ENCODE results near the gene EPN3. TPM values are rescaled to one million over a fixed set of nuclear protein-coding genes. Genes with fewer than 3 reads are reported as not detected.

Gene EPN3
- total RNA-seq, 1 experiment from 2014 or later, result 17.8 TPM

DNA sequence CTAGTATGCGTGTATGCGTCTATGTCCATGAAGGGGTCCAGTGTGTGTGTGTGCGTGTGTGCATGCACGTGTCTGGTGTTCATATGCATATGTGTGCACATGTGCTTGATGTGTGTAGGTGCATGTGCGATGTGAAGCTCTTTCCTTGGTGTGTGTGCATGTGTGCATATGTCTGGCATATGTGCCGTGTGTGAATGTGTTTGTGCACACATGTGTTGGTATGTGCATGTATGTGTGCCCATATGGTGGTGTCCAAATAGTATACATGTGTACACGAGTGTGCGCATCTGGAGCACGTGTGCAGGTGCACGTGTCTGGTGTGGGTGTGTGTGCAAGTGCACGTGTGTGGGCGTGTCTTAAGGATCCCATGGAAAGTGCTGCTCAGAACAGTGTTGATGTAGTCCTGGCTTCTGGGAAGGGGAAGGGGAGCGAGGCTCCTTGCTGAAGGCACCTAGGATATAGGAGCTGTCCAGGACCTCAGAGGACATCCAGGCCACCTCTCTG is 45.0 kb downstream of the EPN3 start:
- H3K9ac ChIP-seq (ENCODE audit: low read length), result no peak overlapping the region
- H4K20me1 ChIP-seq (ENCODE audit: insufficient read depth), result no peaks in the 10 kb centered on the region
- no peaks in the 10 kb centered on the region for H3K79me2 ChIP-seq (ENCODE audit: insufficient read depth, low read length)
- intact Hi-C loops (cut with micrococcal nuclease), result no loop called here
- no peak overlapping the region for H2AFZ ChIP-seq (ENCODE audit: low read depth, low read length, poor library complexity, severe bottlenecking)
- no peaks in the 10 kb centered on the region for H3K27me3 ChIP-seq (ENCODE audit: insufficient read depth, low read length)
- POLR2A ChIA-PET, result no interaction called here
- H3K9me2 ChIP-seq (ENCODE audit: insufficient read depth), result no peaks in the 10 kb centered on the region
- TF ChIP-seq SP1 (IDR thresholded peaks at IDR 0.05; ENCODE audit: low read depth), result no peak
- no peak for TF ChIP-seq EZH2 (IDR thresholded peaks at IDR 0.05)
- TF ChIP-seq, protein P1, sequence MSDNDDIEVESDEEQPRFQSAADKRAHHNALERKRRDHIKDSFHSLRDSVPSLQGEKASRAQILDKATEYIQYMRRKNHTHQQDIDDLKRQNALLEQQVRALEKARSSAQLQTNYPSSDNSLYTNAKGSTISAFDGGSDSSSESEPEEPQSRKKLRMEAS (IDR thresholded peaks at IDR 0.05), result no peak
- no peak for TF ChIP-seq CEBPB (IDR thresholded peaks at IDR 0.05; ENCODE audit: low read depth)
- no peak for TF ChIP-seq FOSL1 (IDR thresholded peaks at IDR 0.05; ENCODE audit: low read depth)
- TF ChIP-seq CBX3 (IDR thresholded peaks at IDR 0.05; ENCODE audit: low read depth), result no peak
- no peak for TF ChIP-seq POLR2A (IDR thresholded peaks at IDR 0.05; ENCODE audit: borderline replicate concordance, extremely low read depth, insufficient read depth, insufficient read length)
- no peak for TF ChIP-seq EZH2phosphoT487 (IDR thresholded peaks at IDR 0.05; ENCODE audit: borderline replicate concordance)
- no peak for TF ChIP-seq ELF1 (IDR thresholded peaks at IDR 0.05; ENCODE audit: borderline replicate concordance, low read depth)
- no peak for TF ChIP-seq ZNF274 (IDR thresholded peaks at IDR 0.05; ENCODE audit: low read depth, low read length)
- no peak for TF ChIP-seq YY1 (IDR thresholded peaks at IDR 0.05; ENCODE audit: extremely low read depth, insufficient replicate concordance, low read depth, low read length)
- TF ChIP-seq, protein P2, sequence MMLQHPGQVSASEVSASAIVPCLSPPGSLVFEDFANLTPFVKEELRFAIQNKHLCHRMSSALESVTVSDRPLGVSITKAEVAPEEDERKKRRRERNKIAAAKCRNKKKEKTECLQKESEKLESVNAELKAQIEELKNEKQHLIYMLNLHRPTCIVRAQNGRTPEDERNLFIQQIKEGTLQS (IDR thresholded peaks at IDR 0.05), result no peak
- no peak for TF ChIP-seq SIN3A (IDR thresholded peaks at IDR 0.05; ENCODE audit: low read depth)
- no peak for TF ChIP-seq POLR2AphosphoS5 (IDR thresholded peaks at IDR 0.05; ENCODE audit: low read depth, low read length)
- TF ChIP-seq, protein P3, sequence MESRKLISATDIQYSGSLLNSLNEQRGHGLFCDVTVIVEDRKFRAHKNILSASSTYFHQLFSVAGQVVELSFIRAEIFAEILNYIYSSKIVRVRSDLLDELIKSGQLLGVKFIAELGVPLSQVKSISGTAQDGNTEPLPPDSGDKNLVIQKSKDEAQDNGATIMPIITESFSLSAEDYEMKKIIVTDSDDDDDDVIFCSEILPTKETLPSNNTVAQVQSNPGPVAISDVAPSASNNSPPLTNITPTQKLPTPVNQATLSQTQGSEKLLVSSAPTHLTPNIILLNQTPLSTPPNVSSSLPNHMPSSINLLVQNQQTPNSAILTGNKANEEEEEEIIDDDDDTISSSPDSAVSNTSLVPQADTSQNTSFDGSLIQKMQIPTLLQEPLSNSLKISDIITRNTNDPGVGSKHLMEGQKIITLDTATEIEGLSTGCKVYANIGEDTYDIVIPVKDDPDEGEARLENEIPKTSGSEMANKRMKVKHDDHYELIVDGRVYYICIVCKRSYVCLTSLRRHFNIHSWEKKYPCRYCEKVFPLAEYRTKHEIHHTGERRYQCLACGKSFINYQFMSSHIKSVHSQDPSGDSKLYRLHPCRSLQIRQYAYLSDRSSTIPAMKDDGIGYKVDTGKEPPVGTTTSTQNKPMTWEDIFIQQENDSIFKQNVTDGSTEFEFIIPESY (IDR thresholded peaks at IDR 0.05; ENCODE audit: extremely low read depth, insufficient replicate concordance, low read length), result no peak
- TF ChIP-seq ZFX (IDR thresholded peaks at IDR 0.05), result no peak
- no peak for TF ChIP-seq JUND (IDR thresholded peaks at IDR 0.05)
- no peak for TF ChIP-seq EGR1 (IDR thresholded peaks at IDR 0.05; ENCODE audit: low read depth)
- TF ChIP-seq, protein P4, sequence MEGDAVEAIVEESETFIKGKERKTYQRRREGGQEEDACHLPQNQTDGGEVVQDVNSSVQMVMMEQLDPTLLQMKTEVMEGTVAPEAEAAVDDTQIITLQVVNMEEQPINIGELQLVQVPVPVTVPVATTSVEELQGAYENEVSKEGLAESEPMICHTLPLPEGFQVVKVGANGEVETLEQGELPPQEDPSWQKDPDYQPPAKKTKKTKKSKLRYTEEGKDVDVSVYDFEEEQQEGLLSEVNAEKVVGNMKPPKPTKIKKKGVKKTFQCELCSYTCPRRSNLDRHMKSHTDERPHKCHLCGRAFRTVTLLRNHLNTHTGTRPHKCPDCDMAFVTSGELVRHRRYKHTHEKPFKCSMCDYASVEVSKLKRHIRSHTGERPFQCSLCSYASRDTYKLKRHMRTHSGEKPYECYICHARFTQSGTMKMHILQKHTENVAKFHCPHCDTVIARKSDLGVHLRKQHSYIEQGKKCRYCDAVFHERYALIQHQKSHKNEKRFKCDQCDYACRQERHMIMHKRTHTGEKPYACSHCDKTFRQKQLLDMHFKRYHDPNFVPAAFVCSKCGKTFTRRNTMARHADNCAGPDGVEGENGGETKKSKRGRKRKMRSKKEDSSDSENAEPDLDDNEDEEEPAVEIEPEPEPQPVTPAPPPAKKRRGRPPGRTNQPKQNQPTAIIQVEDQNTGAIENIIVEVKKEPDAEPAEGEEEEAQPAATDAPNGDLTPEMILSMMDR (IDR thresholded peaks at IDR 0.05 in 2 of 3, conservative IDR thresholded peaks at IDR 0.05 in 1 of 3; ENCODE audit: borderline replicate concordance in 1 of 3, insufficient read depth in 1 of 3, low read depth in 2 of 3, low read length in 2 of 3), result no peak
- H3K4me3 ChIP-seq (replicated peaks in 1 of 2; ENCODE audit: low read depth in 1 of 2, low read length in 2 of 2), result no peak overlapping the region
- H3K4me1 ChIP-seq (ENCODE audit: control insufficient read depth in 1 of 2, insufficient read depth in 2 of 2, low read length in 2 of 2), result no peaks in the 10 kb centered on the region
- BruUV-seq (replicated peaks), result no TSS peak
- no peak for ATAC-seq
- H3K36me3 ChIP-seq (ENCODE audit: control insufficient read depth in 1 of 2, insufficient read depth in 2 of 2, low read length in 2 of 2), result no peaks in the 10 kb centered on the region
- RAD21 ChIA-PET (ENCODE audit: low non-redundant PET in 1 of 2, low total read pairs in 2 of 2, uncharacterized antibody in 2 of 2, unreplicated experiment in 2 of 2), result no interaction called here
- CTCF ChIA-PET, result no interaction called here
- DNase-seq (ENCODE audit: low read depth, low spot score), result no peak
- H3K4me2 ChIP-seq (ENCODE audit: low read length), result no peak overlapping the region
- no peak overlapping the region for H3K27ac ChIP-seq (ENCODE audit: low read depth, low read length)
- H3K9me3 ChIP-seq (ENCODE audit: control insufficient read depth in 1 of 2, insufficient read depth in 1 of 2, low read depth in 1 of 2, low read length in 2 of 2), result no peaks in the 10 kb centered on the region
